ENCODE data around the gene CTAGE9.

- TF ChIP-seq CTCF (IDR thresholded peaks at IDR 0.05; ENCODE audit: borderline replicate concordance, extremely low read depth, low read length, poor library complexity, severe bottlenecking) (no peak), EZH2 (IDR thresholded peaks at IDR 0.05; ENCODE audit: borderline replicate concordance, low read depth, low read length, severe bottlenecking) (no peak)
Observed at GRCh38 chr6:131682442-131682841, 28.4 kb downstream of the CTAGE9 start.
